Neural cell (in vitro differentiated cells): Measurements from ENCODE around the gene MXD3.

Source experiments
- EP300 ChIP-seq: fragments of 450-650 bp; conservative IDR thresholded peaks from 2 replicates; pipeline ENCODE4 v1.6.1; 2014; ENCODE audit warnings: antibody characterized with exemption, mild to moderate bottlenecking, moderate library complexity; ENCODE audit not compliant: poor library complexity, severe bottlenecking
- EZH2 ChIP-seq: fragments of 200-600, 300-800 bp; shearing (Covaris generic), sonication (generic); IDR thresholded peaks from 2 replicates; pipeline ENCODE4 v1.6.1; 2014; ENCODE audit warnings: antibody characterized with exemption, low read length, borderline replicate concordance, mild to moderate bottlenecking; ENCODE audit not compliant: insufficient read depth, poor library complexity, severe bottlenecking
- POLR2AphosphoS5 ChIP-seq: IDR thresholded peaks from 2 replicates; pipeline ENCODE4 v1.6.1; 2012
- TAF1 ChIP-seq: IDR thresholded peaks from 2 replicates; pipeline ENCODE4 v1.6.1; 2012; ENCODE audit warnings: low read depth
- TF ChIP-seq, protein P1 (sequence below): fragments of 450-650 bp; IDR thresholded peaks from 2 replicates; pipeline ENCODE4 v1.5.1; 2014; ENCODE audit warnings: antibody characterized with exemption, mild to moderate bottlenecking, moderate library complexity; ENCODE audit not compliant: poor library complexity, severe bottlenecking

DNA sequence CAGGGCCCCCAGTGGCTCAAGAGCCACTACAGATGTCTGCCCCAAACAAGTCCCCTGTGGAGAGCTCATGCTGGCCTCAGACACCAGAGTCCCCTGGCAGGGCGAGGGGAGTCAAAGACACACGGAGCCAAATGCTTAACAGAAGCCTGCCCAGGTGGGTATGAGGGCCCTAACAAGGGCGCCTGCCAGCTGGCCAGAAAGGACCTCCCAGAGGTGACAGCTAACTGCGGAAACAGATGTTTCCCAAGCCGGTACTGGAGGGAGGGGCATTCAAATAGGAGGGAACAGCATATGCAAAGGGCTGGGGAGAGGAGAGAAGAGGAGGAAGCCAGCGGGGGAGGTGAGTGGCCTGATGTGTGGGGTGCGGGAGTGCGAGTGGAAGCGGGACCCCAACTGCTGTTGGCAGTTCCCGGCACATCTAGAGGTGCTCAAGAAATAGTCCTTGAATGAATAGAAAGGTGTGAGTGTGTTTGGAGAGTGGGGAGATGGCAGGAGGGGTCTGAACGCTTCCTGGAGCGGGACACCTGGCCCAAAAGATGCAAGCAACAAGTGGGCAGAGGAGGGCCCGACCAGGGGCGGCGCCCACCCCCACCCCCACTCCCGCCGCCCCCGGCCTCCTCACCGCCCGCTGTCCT is 824 bp downstream of the MXD3 start:
- no peak for TF ChIP-seq EZH2
- TF ChIP-seq TAF1: no peak
- TF ChIP-seq, protein P1, sequence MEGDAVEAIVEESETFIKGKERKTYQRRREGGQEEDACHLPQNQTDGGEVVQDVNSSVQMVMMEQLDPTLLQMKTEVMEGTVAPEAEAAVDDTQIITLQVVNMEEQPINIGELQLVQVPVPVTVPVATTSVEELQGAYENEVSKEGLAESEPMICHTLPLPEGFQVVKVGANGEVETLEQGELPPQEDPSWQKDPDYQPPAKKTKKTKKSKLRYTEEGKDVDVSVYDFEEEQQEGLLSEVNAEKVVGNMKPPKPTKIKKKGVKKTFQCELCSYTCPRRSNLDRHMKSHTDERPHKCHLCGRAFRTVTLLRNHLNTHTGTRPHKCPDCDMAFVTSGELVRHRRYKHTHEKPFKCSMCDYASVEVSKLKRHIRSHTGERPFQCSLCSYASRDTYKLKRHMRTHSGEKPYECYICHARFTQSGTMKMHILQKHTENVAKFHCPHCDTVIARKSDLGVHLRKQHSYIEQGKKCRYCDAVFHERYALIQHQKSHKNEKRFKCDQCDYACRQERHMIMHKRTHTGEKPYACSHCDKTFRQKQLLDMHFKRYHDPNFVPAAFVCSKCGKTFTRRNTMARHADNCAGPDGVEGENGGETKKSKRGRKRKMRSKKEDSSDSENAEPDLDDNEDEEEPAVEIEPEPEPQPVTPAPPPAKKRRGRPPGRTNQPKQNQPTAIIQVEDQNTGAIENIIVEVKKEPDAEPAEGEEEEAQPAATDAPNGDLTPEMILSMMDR: no peak
- TF ChIP-seq EP300: no peak
- TF ChIP-seq POLR2AphosphoS5: no peak
